Measurements from ENCODE around the gene INPP4B.

DNA sequence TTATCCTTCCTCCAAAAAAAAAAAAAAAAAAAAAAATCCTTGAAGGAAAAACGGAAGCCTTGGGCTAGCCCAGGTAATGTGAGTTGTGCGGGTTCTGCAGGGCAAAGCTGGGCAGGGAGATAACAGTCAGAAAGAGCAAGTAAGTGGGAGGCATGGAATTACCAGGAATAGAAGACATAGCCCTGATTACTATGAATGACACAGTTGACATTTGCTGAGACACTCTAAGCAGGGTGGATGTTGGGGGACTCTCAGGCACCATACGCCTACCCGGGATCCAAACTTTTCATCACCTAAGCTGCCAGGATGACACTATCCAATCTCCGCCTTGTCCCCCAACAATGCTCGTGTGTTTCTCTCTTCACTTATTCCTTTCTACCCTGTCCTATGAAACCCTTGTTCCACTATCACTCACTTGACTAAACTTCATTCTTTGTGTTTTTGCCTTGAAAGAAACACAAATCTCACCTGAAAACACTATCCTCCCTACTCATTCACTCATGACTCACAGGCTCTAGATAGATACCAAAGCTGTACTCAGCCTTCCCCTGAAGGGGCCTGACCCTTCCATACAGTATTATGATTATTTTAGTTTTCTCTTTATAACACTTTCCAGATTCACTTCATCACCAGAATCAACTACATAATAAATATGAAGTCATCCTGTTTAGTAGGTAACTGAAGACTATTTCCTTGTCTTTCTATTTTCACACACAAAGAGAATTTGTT, 158.4 kb downstream of the INPP4B start:
- TF ChIP-seq EP300 (IDR thresholded peaks at IDR 0.05) (no peak), CTCF (IDR thresholded peaks at IDR 0.05) (no peak), POLR2A (IDR thresholded peaks at IDR 0.05) (no peak)

All from ovary (tissue), 3 donors.